GM23248 (cell line): ENCODE measurements around the gene PTGFRN.

Source experiments
- EZH2 ChIP-seq: fragments of 200-600 bp; sonication (generic); IDR thresholded peaks from 2 replicates; pipeline ENCODE4 v1.6.1; 2018; ENCODE audit warnings: antibody characterized with exemption, mild to moderate bottlenecking; ENCODE audit not compliant: insufficient read depth, poor library complexity, severe bottlenecking
- EZH2phosphoT487 ChIP-seq: fragments of 200-600 bp; sonication (generic); IDR thresholded peaks from 2 replicates; pipeline ENCODE4 v1.6.1; 2018; ENCODE audit warnings: antibody characterized with exemption, moderate library complexity, mild to moderate bottlenecking, low read depth; ENCODE audit not compliant: insufficient read depth

GRCh38 chr1:116891396-116892079 is 18.2 kb upstream of the PTGFRN start:
- TF ChIP-seq EZH2 = no peak
- no peak for TF ChIP-seq EZH2phosphoT487
